ENCODE measurements around the gene RIMBP2. TPM values are rescaled to one million over a fixed set of nuclear protein-coding genes. Genes with fewer than 3 reads are reported as not detected.

The RIMBP2 gene
- total RNA-seq, 1 donor from 2014 or later = not detected

- Histone ChIP-seq H3K4me1 (no peaks in the 10 kb centered on the region), H3K4me3 (no peak overlapping the region)
- intact Hi-C loops (cut with micrococcal nuclease) = no loop called here
Observed at GRCh38 chr12:130364578-130364977, 351.5 kb downstream of the RIMBP2 start.

GRCh38 chr12:130362060-130362459, 354.0 kb downstream of the RIMBP2 start:
- peaks cover 60% of the 10 kb centered on the region for H3K27me3 ChIP-seq (ENCODE audit: low read depth)
- H3K4me3 ChIP-seq = no peak overlapping the region
- no peak for DNase-seq
- H3K9me3 ChIP-seq (replicated peaks) = no peaks in the 10 kb centered on the region
- no peak overlapping the region for H3K27ac ChIP-seq (replicated peaks)
- no peaks in the 10 kb centered on the region for H3K4me1 ChIP-seq
- TF ChIP-seq CTCF (IDR thresholded peaks at IDR 0.05; ENCODE audit: borderline replicate concordance) = no peak
- no peaks in the 10 kb centered on the region for H3K36me3 ChIP-seq
- intact Hi-C loops (cut with micrococcal nuclease) = no loop called here

More at GRCh38 chr12:130364578-130364977, 351.5 kb downstream of the RIMBP2 start:
- H3K27ac ChIP-seq (replicated peaks) = no peak overlapping the region
- H3K36me3 ChIP-seq = no peaks in the 10 kb centered on the region
- H3K27me3 ChIP-seq (ENCODE audit: low read depth) = peaks cover 52% of the 10 kb centered on the region
- no peak for DNase-seq
- no peaks in the 10 kb centered on the region for H3K9me3 ChIP-seq (replicated peaks)
- no peak for TF ChIP-seq CTCF (IDR thresholded peaks at IDR 0.05; ENCODE audit: borderline replicate concordance)

- Histone ChIP-seq H3K4me3 (no peak overlapping the region), H3K36me3 (no peaks in the 10 kb centered on the region), H3K9me3 (replicated peaks) (no peaks in the 10 kb centered on the region), H3K4me1 (no peaks in the 10 kb centered on the region), H3K27ac (replicated peaks) (no peak overlapping the region), H3K27me3 (ENCODE audit: low read depth) (peaks cover 73% of the 10 kb centered on the region)
- intact Hi-C loops (cut with micrococcal nuclease) = no loop called here
- no peak for DNase-seq
- TF ChIP-seq CTCF (IDR thresholded peaks at IDR 0.05; ENCODE audit: borderline replicate concordance) = no peak
Observed at GRCh38 chr12:130357729-130358330, 358.3 kb downstream of the RIMBP2 start.

GRCh38 chr12:130357241-130357640, 358.9 kb downstream of the RIMBP2 start:
- Histone ChIP-seq H3K27me3 (ENCODE audit: low read depth) (peaks cover 79% of the 10 kb centered on the region), H3K36me3 (no peaks in the 10 kb centered on the region), H3K9me3 (replicated peaks) (no peaks in the 10 kb centered on the region), H3K4me1 (no peaks in the 10 kb centered on the region), H3K4me3 (no peak overlapping the region), H3K27ac (replicated peaks) (no peak overlapping the region)
- DNase-seq = no peak
- intact Hi-C loops (cut with micrococcal nuclease) = no loop called here
- TF ChIP-seq CTCF (IDR thresholded peaks at IDR 0.05; ENCODE audit: borderline replicate concordance) = no peak

GRCh38 chr12:130356222-130356621, 359.9 kb downstream of the RIMBP2 start:
- H3K36me3 ChIP-seq = no peaks in the 10 kb centered on the region
- no peak for TF ChIP-seq CTCF (IDR thresholded peaks at IDR 0.05; ENCODE audit: borderline replicate concordance)
- peaks cover 89% of the 10 kb centered on the region for H3K27me3 ChIP-seq (ENCODE audit: low read depth)
- H3K4me1 ChIP-seq = no peaks in the 10 kb centered on the region
- no peak overlapping the region for H3K27ac ChIP-seq (replicated peaks)
- no peak for DNase-seq
- H3K4me3 ChIP-seq = no peak overlapping the region
- H3K9me3 ChIP-seq (replicated peaks) = no peaks in the 10 kb centered on the region
- intact Hi-C loops (cut with micrococcal nuclease) = no loop called here

Data from left ventricle myocardium inferior (tissue), 1 donor.